Effector memory CD4-positive, alpha-beta T cell (primary cell): ENCODE results near the gene SFR1.
A peak's percentile ranks its signal among the peaks of the same experiment; 100 is the strongest.
"Not testable (repeated sequence)": the region's sequence is repeated elsewhere in the genome, so short reads cannot be mapped to it uniquely, and the experiment has no call there.

Source experiments
- DNase-seq, 3 donors: peaks; one replicate each; pipeline ENCODE4 v3.0.0-alpha.2; 2020
- H3K27ac ChIP-seq: 2 replicates; pipeline ENCODE4 v1.7.0; 2013; ENCODE audit warnings: mild to moderate bottlenecking, low read length, moderate library complexity; ENCODE audit not compliant: insufficient read depth, poor library complexity, severe bottlenecking
- H3K27me3 ChIP-seq: replicated peaks from 2 replicates; pipeline ENCODE4 v1.7.0; 2013; ENCODE audit warnings: mild to moderate bottlenecking, low read length; ENCODE audit not compliant: insufficient read depth, control insufficient read depth, poor library complexity, severe bottlenecking
- H3K36me3 ChIP-seq: 2 replicates; pipeline ENCODE4 v1.7.0; 2013; ENCODE audit warnings: mild to moderate bottlenecking, low read length, moderate library complexity; ENCODE audit not compliant: control insufficient read depth, insufficient read depth
- H3K4me1 ChIP-seq: 2 replicates; pipeline ENCODE4 v1.7.0; 2013; ENCODE audit warnings: low read length, mild to moderate bottlenecking; ENCODE audit not compliant: control insufficient read depth, insufficient read depth, poor library complexity, severe bottlenecking
- H3K4me3 ChIP-seq: 2 replicates; pipeline ENCODE4 v1.7.0; 2013; ENCODE audit warnings: low read length, low read depth, mild to moderate bottlenecking; ENCODE audit not compliant: insufficient read depth, poor library complexity, severe bottlenecking
- H3K9me3 ChIP-seq: 2 replicates; pipeline ENCODE4 v1.7.0; 2013; ENCODE audit warnings: mild to moderate bottlenecking, low read length, moderate library complexity; ENCODE audit not compliant: control insufficient read depth

SFR1 gene

DNA sequence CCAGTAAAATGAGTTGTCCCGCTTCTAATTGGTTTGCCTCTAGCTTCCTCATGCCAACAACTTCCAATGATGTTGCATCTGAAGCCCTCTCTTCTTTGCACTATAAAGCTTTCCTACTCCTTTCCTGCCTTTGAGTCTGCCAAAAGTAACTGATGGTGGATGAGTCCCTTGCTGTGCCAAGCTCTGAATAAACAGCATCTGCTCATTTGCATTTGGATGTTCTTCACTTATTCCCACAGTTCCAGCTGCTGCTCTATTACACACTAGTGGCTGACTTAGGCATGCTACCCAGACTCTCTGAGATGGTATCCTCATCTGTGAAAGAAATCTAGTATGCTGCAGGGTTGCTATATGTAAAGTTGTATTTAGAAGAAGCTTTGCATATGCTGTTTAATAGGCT is 24.9 kb downstream of the SFR1 start:
- DNase-seq: no peak

DNA sequence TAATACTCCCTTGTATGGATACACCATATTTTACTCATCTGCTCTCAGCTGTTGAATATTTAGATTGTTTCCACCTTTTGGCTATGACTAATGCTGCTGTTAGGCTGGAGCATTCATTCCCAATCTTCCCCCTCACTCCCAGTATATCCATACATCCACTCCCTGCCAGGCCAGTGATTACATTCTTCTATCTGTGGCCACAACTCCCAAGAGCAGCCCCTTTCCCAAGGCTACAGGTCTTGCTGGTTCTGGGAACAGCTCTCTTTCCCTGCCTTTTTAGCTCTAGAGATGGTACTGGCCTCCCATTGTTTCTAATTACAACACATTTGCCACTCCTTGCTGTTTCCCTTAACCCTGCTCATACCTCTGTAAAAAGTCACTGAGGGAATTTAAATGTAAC is 28.2 kb downstream of the SFR1 start:
- peaks cover 10% of the 10 kb centered on the region for H3K9me3 ChIP-seq
- no peaks in the 10 kb centered on the region for H3K27me3 ChIP-seq
- H3K27ac ChIP-seq: no peak overlapping the region
- DNase-seq: no peak
- H3K4me3 ChIP-seq: no peak overlapping the region
- no peaks in the 10 kb centered on the region for H3K4me1 ChIP-seq
- no peaks in the 10 kb centered on the region for H3K36me3 ChIP-seq

More for the DNA sequence above, 24.9 kb downstream of the SFR1 start:
- Histone ChIP-seq H3K9me3 (peaks cover 2% of the 10 kb centered on the region), H3K27ac (no peak overlapping the region), H3K27me3 (no peaks in the 10 kb centered on the region), H3K4me1 (no peaks in the 10 kb centered on the region), H3K36me3 (no peaks in the 10 kb centered on the region), H3K4me3 (no peak overlapping the region)

DNA sequence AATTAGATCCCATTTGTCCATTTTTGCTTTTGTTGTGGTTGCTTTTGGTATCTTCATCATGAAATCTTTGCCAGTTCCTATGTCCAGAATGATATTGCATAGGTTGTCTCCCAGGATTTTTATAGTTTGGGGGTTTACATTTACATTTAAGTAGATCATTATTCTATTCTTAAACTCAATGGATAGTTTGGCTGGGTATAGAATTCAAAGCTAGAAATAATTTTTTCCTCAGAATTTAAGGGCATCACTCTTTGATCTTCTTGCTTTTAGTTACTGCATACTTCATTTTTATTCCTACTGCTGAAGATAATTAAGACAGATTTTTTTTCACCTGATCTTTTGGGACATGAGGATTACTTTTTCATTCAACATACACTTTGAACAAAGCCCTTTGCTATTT is 29.8 kb downstream of the SFR1 start:
- peaks cover 10% of the 10 kb centered on the region for H3K9me3 ChIP-seq
- H3K27me3 ChIP-seq: no peaks in the 10 kb centered on the region
- H3K4me1 ChIP-seq: no peaks in the 10 kb centered on the region
- DNase-seq: no peak
- no peak overlapping the region for H3K4me3 ChIP-seq
- H3K27ac ChIP-seq: no peak overlapping the region
- H3K36me3 ChIP-seq: no peaks in the 10 kb centered on the region

DNA sequence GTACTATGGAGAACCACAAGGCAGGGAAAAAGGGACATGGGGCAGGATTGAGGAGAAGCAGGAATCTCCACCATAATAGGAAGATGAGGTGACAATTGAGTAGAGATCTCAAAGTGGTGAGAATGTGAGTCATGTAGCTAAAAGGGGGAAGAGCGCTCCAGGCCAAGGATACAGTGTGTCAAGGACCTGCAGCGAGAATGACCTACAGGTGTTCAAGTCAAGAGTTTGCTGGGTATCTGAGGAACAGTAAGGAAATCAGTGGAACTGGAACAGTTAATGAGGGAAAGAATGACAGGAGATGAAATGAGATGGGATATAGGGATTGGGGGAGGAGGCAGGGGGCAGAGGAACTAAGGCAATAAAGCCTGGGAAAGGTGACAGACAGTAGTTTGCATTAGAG is 33.6 kb downstream of the SFR1 start:
- H3K27me3 ChIP-seq: no peaks in the 10 kb centered on the region
- no peak for DNase-seq

DNA sequence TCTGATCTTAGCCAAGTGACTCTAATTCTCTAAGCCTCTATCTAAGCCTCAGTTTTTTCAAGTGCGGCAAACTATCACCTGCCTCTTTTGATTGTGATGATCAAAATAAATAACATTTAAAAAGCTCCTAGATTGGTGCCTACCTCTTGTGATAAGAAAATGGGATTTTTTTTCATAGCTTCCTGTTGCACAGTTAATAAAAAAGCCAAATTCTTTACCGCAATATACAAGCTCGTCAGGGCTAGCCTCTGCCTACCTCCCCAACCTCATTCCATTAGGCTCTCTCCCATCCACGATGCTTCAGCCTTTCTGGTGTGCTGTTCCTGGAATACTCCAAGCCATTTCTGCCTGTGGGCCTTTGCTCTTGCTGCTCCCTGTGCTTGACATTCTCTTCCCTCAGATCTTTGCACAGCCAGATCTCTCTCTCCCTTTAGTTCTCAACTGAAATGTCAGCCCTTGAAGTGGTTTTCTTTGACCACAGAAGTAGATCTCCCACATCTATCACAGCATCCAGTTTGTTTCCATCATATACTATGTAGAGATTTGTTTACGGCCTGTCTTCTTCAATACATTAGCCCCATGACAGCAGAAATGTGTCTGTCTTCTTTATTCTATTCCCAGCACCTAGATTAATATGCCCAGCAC is 48.8 kb downstream of the SFR1 start:
- Histone ChIP-seq H3K9me3 (no peaks in the 10 kb centered on the region), H3K36me3 (no peaks in the 10 kb centered on the region), H3K27ac (no peak overlapping the region), H3K27me3 (no peaks in the 10 kb centered on the region), H3K4me3 (no peak overlapping the region), H3K4me1 (peaks cover 14% of the 10 kb centered on the region)
- DNase-seq: peak in 1 of 3 donors; percentile 1

More for the DNA sequence above, 33.6 kb downstream of the SFR1 start:
- H3K9me3 ChIP-seq: peaks cover 10% of the 10 kb centered on the region
- no peak overlapping the region for H3K4me3 ChIP-seq
- no peak overlapping the region for H3K27ac ChIP-seq
- H3K36me3 ChIP-seq: no peaks in the 10 kb centered on the region
- no peaks in the 10 kb centered on the region for H3K4me1 ChIP-seq

DNA sequence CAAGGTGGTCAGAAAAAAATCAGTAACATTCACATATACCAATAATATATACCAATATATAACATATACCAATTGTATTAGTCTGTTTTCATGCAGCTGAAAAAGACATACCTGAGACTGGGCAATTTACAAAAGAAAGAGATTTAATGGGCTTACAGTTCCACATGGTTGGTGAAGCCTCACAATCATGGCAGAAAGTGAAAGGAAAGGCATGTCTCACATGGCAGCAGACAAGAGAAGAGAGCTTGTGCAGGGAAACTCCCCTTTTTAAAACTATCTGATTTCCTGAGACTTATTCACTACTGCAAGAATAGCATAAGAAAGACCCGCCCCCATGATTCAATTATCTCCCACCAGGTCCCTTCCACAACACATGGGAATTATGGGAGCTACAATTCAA is 52.2 kb downstream of the SFR1 start:
- DNase-seq, H3K4me3 ChIP-seq, H3K27me3 ChIP-seq, H3K9me3 ChIP-seq, H3K36me3 ChIP-seq, H3K27ac ChIP-seq: not testable (repeated sequence)
- H3K4me1 ChIP-seq: peaks cover 14% of the 10 kb centered on the region
